ENCODE data around the gene ATF6. TPM values are rescaled to one million over a fixed set of nuclear protein-coding genes. Genes with fewer than 3 reads are reported as not detected.
A peak's percentile ranks its signal among the peaks of the same experiment; 100 is the strongest.

ATF6 gene
- total and polyA plus RNA-seq, 9 donors: 13.4 to 21.0 (median 16.3) TPM

DNA sequence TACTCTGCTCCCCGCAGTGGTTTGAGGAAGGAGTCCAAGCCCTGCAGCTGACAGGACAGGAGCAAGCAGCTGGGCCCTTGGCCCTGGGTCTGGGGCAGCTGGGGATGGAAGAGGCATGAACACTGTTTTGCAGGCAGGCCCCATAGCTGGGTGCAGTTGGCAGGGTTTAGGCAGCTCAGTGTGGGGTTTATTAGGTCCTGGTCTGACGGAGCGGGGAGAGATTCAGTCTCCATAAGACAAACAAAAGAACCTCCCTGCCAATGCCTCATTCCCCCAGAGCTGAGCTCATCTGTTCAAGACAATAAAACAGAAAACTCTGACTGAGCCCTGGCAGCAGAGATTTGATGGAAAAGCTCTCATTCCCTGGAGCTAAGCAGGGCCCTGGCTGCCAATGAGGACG lies 220.2 kb downstream of the ATF6 start:
- H3K9me3 ChIP-seq (replicated peaks; ENCODE audit: control insufficient read depth, low read depth, low read length): peaks cover 6% of the 10 kb centered on the region
- H3K4me1 ChIP-seq (ENCODE audit: control insufficient read depth, insufficient read depth, low read length): peaks cover 49% of the 10 kb centered on the region
- H3K36me3 ChIP-seq (ENCODE audit: control insufficient read depth, insufficient read depth, low read length): peaks cover 59% of the 10 kb centered on the region
- no peak overlapping the region for H3K4me3 ChIP-seq (ENCODE audit: low read length)
- H3K27me3 ChIP-seq (ENCODE audit: control insufficient read depth, insufficient read depth, low read length): no peaks in the 10 kb centered on the region
- peak overlapping the region; percentile 39 for H3K27ac ChIP-seq (ENCODE audit: low read length)
- DNase-seq: peak; percentile 92
- WGBS (ENCODE audit: insufficient coverage): 27% methylated on average over 1 of the region's 4 CpGs

DNA sequence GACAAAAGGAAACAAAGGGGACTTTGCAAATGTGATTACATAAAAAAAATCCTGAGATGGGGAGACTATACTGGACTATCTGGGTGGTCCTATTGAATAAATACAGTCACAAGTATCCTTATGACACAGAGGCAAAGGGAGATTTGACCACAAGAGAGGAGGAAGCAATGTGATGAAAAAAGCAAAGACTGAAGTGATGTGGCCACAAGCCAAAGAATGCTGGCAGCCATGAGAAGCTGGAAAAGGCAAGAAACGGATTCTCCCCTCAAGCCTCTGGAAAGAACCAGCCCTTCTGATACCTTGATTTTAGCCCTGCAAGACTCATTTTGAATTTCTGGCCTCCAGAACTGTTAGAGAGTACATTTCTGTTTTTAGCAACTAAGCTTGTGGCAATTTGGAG lies 221.2 kb downstream of the ATF6 start:
- peaks cover 6% of the 10 kb centered on the region for H3K9me3 ChIP-seq (replicated peaks; ENCODE audit: control insufficient read depth, low read depth, low read length)
- no peaks in the 10 kb centered on the region for H3K27me3 ChIP-seq (ENCODE audit: control insufficient read depth, insufficient read depth, low read length)
- WGBS (ENCODE audit: insufficient coverage): no CpG with 5 or more reads among the region's 1 CpG
- DNase-seq: peak; percentile 85
- peak overlapping the region; percentile 39 for H3K27ac ChIP-seq (ENCODE audit: low read length)
- peaks cover 48% of the 10 kb centered on the region for H3K4me1 ChIP-seq (ENCODE audit: control insufficient read depth, insufficient read depth, low read length)
- no peak overlapping the region for H3K4me3 ChIP-seq (ENCODE audit: low read length)
- peaks cover 63% of the 10 kb centered on the region for H3K36me3 ChIP-seq (ENCODE audit: control insufficient read depth, insufficient read depth, low read length)

DNA sequence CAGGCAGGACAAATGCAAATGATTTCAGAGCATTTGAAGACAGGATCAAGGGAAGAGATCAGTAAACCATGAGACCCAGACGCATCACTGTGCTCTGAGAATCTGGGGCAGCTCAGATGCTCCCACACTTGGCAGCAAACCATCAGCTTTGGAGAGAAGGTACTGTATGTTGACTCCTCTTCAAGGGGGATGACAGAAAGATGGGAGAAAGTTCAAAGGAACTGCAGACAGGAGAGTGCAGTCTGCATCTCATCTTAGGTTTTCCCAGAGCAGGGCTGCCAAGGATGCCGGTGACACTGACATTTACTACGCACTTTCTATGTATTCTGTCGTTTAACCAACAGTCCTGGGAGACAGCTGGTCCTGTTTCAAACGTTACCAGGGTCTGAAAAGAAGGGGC lies 221.8 kb downstream of the ATF6 start:
- H3K4me1 ChIP-seq (ENCODE audit: control insufficient read depth, insufficient read depth, low read length): peaks cover 42% of the 10 kb centered on the region
- H3K27ac ChIP-seq (ENCODE audit: low read length): peak overlapping the region; percentile 4
- peaks cover 62% of the 10 kb centered on the region for H3K36me3 ChIP-seq (ENCODE audit: control insufficient read depth, insufficient read depth, low read length)
- peak; percentile 35 for DNase-seq
- WGBS (ENCODE audit: insufficient coverage): 42% methylated on average over 5 of the region's 5 CpGs
- H3K27me3 ChIP-seq (ENCODE audit: control insufficient read depth, insufficient read depth, low read length): no peaks in the 10 kb centered on the region
- H3K4me3 ChIP-seq (ENCODE audit: low read length): no peak overlapping the region
- H3K9me3 ChIP-seq (replicated peaks; ENCODE audit: control insufficient read depth, low read depth, low read length): peaks cover 6% of the 10 kb centered on the region

DNA sequence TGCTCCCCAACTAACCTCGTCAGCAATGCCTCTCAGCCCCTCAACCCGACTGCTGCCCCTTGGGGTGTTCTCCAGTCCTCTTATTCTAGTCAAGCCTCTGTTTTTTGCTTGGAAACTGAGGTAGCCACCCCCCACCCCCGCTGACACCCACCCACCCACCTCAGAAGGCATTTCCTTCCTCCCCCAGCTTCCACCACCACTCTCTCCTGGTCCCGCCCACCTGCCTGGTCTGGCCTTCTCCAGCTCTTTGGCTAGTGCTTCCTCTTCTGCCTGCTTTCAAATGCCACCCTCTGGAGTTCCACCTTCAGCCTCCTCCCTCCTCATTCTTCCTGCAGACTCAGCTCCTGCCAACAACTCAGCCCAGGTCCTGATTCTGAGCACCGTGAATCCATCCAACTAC lies 222.3 kb downstream of the ATF6 start:
- WGBS (ENCODE audit: insufficient coverage): 89% methylated on average over 3 of the region's 5 CpGs
- DNase-seq: no peak
- no peaks in the 10 kb centered on the region for H3K27me3 ChIP-seq (ENCODE audit: control insufficient read depth, insufficient read depth, low read length)
- no peak overlapping the region for H3K27ac ChIP-seq (ENCODE audit: low read length)
- peaks cover 6% of the 10 kb centered on the region for H3K9me3 ChIP-seq (replicated peaks; ENCODE audit: control insufficient read depth, low read depth, low read length)
- H3K36me3 ChIP-seq (ENCODE audit: control insufficient read depth, insufficient read depth, low read length): peaks cover 64% of the 10 kb centered on the region
- peaks cover 43% of the 10 kb centered on the region for H3K4me1 ChIP-seq (ENCODE audit: control insufficient read depth, insufficient read depth, low read length)
- H3K4me3 ChIP-seq (ENCODE audit: low read length): no peak overlapping the region

DNA sequence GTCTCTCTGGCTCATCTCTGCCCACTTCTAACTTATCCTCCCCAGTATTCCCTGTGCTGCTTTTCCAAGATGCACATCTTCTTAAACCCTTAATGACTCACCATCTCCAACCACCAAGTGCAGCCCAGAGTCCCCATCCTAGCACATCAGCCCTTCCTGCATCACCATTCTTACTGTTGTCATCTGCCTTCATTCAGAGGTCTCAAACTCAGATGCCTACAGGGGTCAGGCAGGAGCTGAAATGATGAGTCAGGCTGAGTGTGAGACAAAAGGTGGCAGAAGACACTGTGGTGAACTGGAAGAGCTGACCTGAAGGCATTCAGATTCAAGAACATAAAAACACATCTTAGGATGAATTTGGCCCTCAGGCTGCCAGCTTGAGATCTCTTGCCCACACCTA lies 223.0 kb downstream of the ATF6 start:
- no peak for DNase-seq
- Histone ChIP-seq H3K9me3 (replicated peaks; ENCODE audit: control insufficient read depth, low read depth, low read length) (peaks cover 6% of the 10 kb centered on the region), H3K4me3 (ENCODE audit: low read length) (no peak overlapping the region), H3K36me3 (ENCODE audit: control insufficient read depth, insufficient read depth, low read length) (peaks cover 63% of the 10 kb centered on the region), H3K27ac (ENCODE audit: low read length) (no peak overlapping the region), H3K4me1 (ENCODE audit: control insufficient read depth, insufficient read depth, low read length) (peaks cover 50% of the 10 kb centered on the region), H3K27me3 (ENCODE audit: control insufficient read depth, insufficient read depth, low read length) (no peaks in the 10 kb centered on the region)

DNA sequence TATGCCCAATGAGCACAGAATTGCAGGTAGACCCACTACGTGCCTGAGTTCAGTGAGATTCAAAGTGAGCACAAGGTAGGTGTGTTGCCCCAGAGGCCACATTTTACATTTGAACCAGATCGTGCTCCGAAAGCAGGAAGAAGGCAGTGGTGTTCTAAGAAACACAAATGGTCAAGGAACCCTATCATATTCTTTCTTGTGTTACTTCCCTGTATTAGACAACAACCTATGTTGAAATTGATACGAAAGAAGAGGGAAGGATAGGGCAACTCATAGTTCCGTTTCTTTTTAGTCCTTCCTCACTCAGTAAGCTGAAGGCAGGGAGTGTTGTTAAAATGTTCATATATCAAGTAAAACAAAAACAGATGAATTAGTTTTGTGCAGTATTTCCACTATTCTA lies 223.7 kb downstream of the ATF6 start:
- peaks cover 56% of the 10 kb centered on the region for H3K4me1 ChIP-seq (ENCODE audit: control insufficient read depth, insufficient read depth, low read length)
- no peaks in the 10 kb centered on the region for H3K27me3 ChIP-seq (ENCODE audit: control insufficient read depth, insufficient read depth, low read length)
- H3K4me3 ChIP-seq (ENCODE audit: low read length): no peak overlapping the region
- H3K36me3 ChIP-seq (ENCODE audit: control insufficient read depth, insufficient read depth, low read length): peaks cover 57% of the 10 kb centered on the region
- H3K9me3 ChIP-seq (replicated peaks; ENCODE audit: control insufficient read depth, low read depth, low read length): peaks cover 6% of the 10 kb centered on the region
- 86% methylated on average over 1 of the region's 5 CpGs for WGBS (ENCODE audit: insufficient coverage)
- no peak overlapping the region for H3K27ac ChIP-seq (ENCODE audit: low read length)
- DNase-seq: no peak

DNA sequence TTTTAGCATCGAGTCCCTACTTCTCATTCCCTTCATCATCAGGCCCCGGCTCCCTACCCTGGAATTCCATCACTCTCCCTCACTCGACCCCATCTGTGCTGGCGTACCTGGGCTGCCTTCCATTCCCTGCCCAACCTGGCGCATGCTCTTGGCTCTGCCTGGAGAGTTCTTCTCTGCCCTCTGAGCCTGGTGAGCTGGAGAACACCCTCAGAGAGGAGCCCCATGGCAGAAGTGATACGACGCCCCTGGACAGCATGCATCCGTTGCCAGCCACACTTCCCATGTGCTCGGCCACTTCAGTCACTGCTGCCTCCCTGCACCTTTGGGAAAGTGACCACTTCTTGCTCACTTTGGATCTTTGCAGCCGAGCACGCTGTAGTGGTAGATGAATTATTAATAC lies 227.5 kb downstream of the ATF6 start:
- peaks cover 60% of the 10 kb centered on the region for H3K36me3 ChIP-seq (ENCODE audit: control insufficient read depth, insufficient read depth, low read length)

DNA sequence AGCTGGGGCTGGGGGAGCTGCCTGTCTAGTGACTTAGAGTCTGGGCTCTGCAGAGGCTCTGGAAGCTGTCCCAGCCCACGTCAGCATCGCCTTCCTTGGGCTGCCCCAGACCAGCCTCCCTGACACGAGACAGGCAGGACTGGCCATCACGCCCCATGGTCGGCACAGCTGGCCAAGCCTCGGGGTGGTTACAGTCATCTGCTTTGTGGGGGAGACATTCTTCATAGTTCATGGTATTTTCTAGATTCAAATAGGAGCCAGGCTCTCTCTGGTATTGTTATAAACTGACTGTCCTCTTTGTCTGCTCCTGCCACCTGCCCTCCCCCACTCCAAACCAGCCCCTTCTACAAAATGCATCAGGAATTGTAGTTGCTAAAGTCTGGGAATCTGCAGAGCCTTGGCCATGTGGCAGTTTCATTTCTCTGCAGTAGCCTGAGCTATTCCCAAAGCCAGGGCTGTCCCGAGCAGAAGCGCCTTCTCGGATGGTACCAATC lies 228.1 kb downstream of the ATF6 start:
- peaks cover 59% of the 10 kb centered on the region for H3K36me3 ChIP-seq (ENCODE audit: control insufficient read depth, insufficient read depth, low read length)
- H3K4me3 ChIP-seq (ENCODE audit: low read length): no peak overlapping the region
- H3K4me1 ChIP-seq (ENCODE audit: control insufficient read depth, insufficient read depth, low read length): peaks cover 32% of the 10 kb centered on the region
- WGBS (ENCODE audit: insufficient coverage): 32% methylated on average over 7 of the region's 9 CpGs
- H3K27me3 ChIP-seq (ENCODE audit: control insufficient read depth, insufficient read depth, low read length): no peaks in the 10 kb centered on the region
- peak; percentile 84 for DNase-seq
- H3K27ac ChIP-seq (ENCODE audit: low read length): peak overlapping the region; percentile 79
- no peaks in the 10 kb centered on the region for H3K9me3 ChIP-seq (replicated peaks; ENCODE audit: control insufficient read depth, low read depth, low read length)

More for the DNA sequence above, 227.5 kb downstream of the ATF6 start:
- Histone ChIP-seq H3K4me3 (ENCODE audit: low read length) (no peak overlapping the region), H3K27me3 (ENCODE audit: control insufficient read depth, insufficient read depth, low read length) (no peaks in the 10 kb centered on the region), H3K4me1 (ENCODE audit: control insufficient read depth, insufficient read depth, low read length) (peaks cover 37% of the 10 kb centered on the region), H3K27ac (ENCODE audit: low read length) (peak overlapping the region; percentile 79), H3K9me3 (replicated peaks; ENCODE audit: control insufficient read depth, low read depth, low read length) (no peaks in the 10 kb centered on the region)
- no peak for DNase-seq
- WGBS (ENCODE audit: insufficient coverage): 74% methylated on average over 7 of the region's 11 CpGs

DNA sequence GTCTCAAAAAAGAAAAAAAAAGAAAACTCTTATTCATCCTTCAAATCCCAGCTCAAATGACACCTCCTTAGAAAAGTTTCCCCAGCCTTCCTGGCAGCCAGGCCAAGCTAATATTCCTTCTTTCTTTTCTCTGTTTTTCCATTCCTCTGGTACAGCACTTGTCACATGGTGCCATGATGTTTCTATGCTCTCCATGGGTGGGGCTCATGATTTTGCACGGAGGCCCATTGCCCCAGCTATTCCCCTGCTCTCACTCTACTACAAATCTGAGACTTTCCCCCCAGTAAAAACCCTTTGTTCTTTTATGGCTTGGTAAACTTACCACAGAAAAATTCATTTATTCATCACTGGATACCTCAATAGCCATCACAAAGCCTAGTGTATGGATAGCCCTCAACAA lies 231.0 kb downstream of the ATF6 start:
- Histone ChIP-seq H3K4me3 (ENCODE audit: low read length) (no peak overlapping the region), H3K27me3 (ENCODE audit: control insufficient read depth, insufficient read depth, low read length) (no peaks in the 10 kb centered on the region), H3K36me3 (ENCODE audit: control insufficient read depth, insufficient read depth, low read length) (peaks cover 68% of the 10 kb centered on the region), H3K9me3 (replicated peaks; ENCODE audit: control insufficient read depth, low read depth, low read length) (no peaks in the 10 kb centered on the region), H3K4me1 (ENCODE audit: control insufficient read depth, insufficient read depth, low read length) (peaks cover 34% of the 10 kb centered on the region), H3K27ac (ENCODE audit: low read length) (no peak overlapping the region)
- DNase-seq: no peak
- 78% methylated on average over 1 of the region's 1 CpG for WGBS (ENCODE audit: insufficient coverage)

DNA sequence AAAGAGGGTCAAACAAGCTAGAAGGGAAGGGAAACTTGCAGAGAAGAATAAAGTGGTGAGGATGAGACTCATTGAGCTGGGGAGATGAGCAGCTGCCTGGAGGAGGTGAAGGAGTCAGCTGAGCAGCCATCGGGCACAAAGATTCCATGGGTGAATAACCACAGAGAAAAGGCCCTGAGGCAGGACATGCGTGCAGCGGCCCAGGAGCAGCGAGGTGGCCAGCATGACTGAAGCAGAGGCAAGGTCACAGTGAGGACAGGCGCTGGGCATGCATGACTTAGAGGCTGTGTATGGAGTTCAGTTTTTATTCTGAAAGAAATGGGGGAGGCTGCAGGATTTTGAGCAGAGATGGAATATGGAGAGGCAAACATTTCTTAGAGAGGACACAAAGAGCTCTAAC lies 232.7 kb downstream of the ATF6 start:
- Histone ChIP-seq H3K27ac (ENCODE audit: low read length) (no peak overlapping the region), H3K4me1 (ENCODE audit: control insufficient read depth, insufficient read depth, low read length) (peaks cover 44% of the 10 kb centered on the region), H3K36me3 (ENCODE audit: control insufficient read depth, insufficient read depth, low read length) (peaks cover 59% of the 10 kb centered on the region), H3K4me3 (ENCODE audit: low read length) (no peak overlapping the region), H3K27me3 (ENCODE audit: control insufficient read depth, insufficient read depth, low read length) (no peaks in the 10 kb centered on the region), H3K9me3 (replicated peaks; ENCODE audit: control insufficient read depth, low read depth, low read length) (no peaks in the 10 kb centered on the region)
- 90% methylated on average over 5 of the region's 5 CpGs for WGBS (ENCODE audit: insufficient coverage)
- DNase-seq: no peak

Data from muscle of leg (tissue), 11 donors.